ENCODE measurements around the gene GSTO2.

GRCh38 chr10:104306897-104307296 lies 37.9 kb downstream of the GSTO2 start:
- TF ChIP-seq EZH2phosphoT487 (IDR thresholded peaks at IDR 0.05; ENCODE audit: borderline replicate concordance), result no peak
- TF ChIP-seq CTCF (conservative IDR thresholded peaks at IDR 0.05; ENCODE audit: low read length), result no peak

Measured in Loucy (cell line).